T-helper 22 cell (primary cell): ENCODE measurements around the gene TAB2.

Experiments
- DNase-seq: peaks from one replicate; pipeline ENCODE4 v3.0.0-alpha.2; 2020; ENCODE audit warnings: low read depth

The TAB2 gene

GRCh38 chr6:149317644-149318571, at the start of gene TAB2:
TAB2 (plus strand) TSS chr6:149317712; CDS start chr6:149369998, 52,286 bp downstream.
- DNase-seq = peak; percentile 70

GRCh38 chr6:149268146-149268545, 49.4 kb upstream of the TAB2 start:
- no peak for DNase-seq

- DNase-seq = no peak
Observed at GRCh38 chr6:149268768-149269167, 48.7 kb upstream of the TAB2 start.

- DNase-seq = no peak
Observed at GRCh38 chr6:149270616-149271015, 46.9 kb upstream of the TAB2 start.

GRCh38 chr6:149271348-149272340, 45.9 kb upstream of the TAB2 start:
- peak; percentile 3 for DNase-seq

GRCh38 chr6:149273318-149273717, 44.2 kb upstream of the TAB2 start:
- no peak for DNase-seq

- no peak for DNase-seq
Observed at GRCh38 chr6:149275621-149276020, 41.9 kb upstream of the TAB2 start.

GRCh38 chr6:149277621-149278020, 39.9 kb upstream of the TAB2 start:
- DNase-seq = no peak

- no peak for DNase-seq
Observed at GRCh38 chr6:149278997-149279396, 38.5 kb upstream of the TAB2 start.

- DNase-seq = no peak
Observed at GRCh38 chr6:149284904-149285303, 32.6 kb upstream of the TAB2 start.

GRCh38 chr6:149285626-149286025, 31.9 kb upstream of the TAB2 start:
- DNase-seq = no peak

GRCh38 chr6:149286905-149287304, 30.6 kb upstream of the TAB2 start:
- no peak for DNase-seq

- no peak for DNase-seq
Observed at GRCh38 chr6:149289192-149289781, 28.2 kb upstream of the TAB2 start.

GRCh38 chr6:149289966-149290365, 27.5 kb upstream of the TAB2 start:
- DNase-seq = no peak

GRCh38 chr6:149293244-149293643, 24.3 kb upstream of the TAB2 start:
- no peak for DNase-seq

- no peak for DNase-seq
Observed at GRCh38 chr6:149300563-149300962, 16.9 kb upstream of the TAB2 start.

- DNase-seq = no peak
Observed at GRCh38 chr6:149302723-149303122, 14.8 kb upstream of the TAB2 start.

GRCh38 chr6:149303468-149303867, 14.0 kb upstream of the TAB2 start:
- DNase-seq = no peak

- no peak for DNase-seq
Observed at GRCh38 chr6:149305372-149305771, 12.1 kb upstream of the TAB2 start.

- DNase-seq = no peak
Observed at GRCh38 chr6:149306967-149307366, 10.5 kb upstream of the TAB2 start.

- no peak for DNase-seq
Observed at GRCh38 chr6:149311293-149311692, 6.2 kb upstream of the TAB2 start.

GRCh38 chr6:149311766-149312165, 5.7 kb upstream of the TAB2 start:
- DNase-seq = no peak
